Breast epithelium (tissue), 3 donors: ENCODE measurements around the gene AQP11.
"Not testable (repeated sequence)": the region's sequence is repeated elsewhere in the genome, so short reads cannot be mapped to it uniquely, and the experiment has no call there.

Experiments used
- CTCF ChIP-seq, 3 donors: fragments of 450-650 bp; IDR thresholded peaks; one replicate each; pipeline ENCODE4 v1.5.1; 2016 to 2017; ENCODE audit warnings: antibody characterized with exemption in 3 of 3, mild to moderate bottlenecking in 3 of 3, moderate library complexity in 3 of 3
- POLR2A ChIP-seq: fragments of 450-650 bp; IDR thresholded peaks from one replicate; pipeline ENCODE4 v1.6.1; 2016; ENCODE audit warnings: antibody characterized with exemption, mild to moderate bottlenecking, moderate library complexity
- POLR2AphosphoS5 ChIP-seq, 3 donors: sonication (generic); formaldehyde crosslinking; IDR thresholded peaks; one replicate each; pipeline ENCODE4 v1.6.1; 2017; ENCODE audit warnings: antibody characterized with exemption in 3 of 3

- not testable (repeated sequence) for TF ChIP-seq CTCF (IDR thresholded peaks at IDR 0.05); POLR2A; POLR2AphosphoS5 (IDR thresholded peaks at IDR 0.05)
These were observed 14.3 kb upstream of the AQP11 start for GRCh38 chr11:77575428-77575827.
